Measurements from ENCODE around the gene ASF1B.
"Not testable (repeated sequence)": the region's sequence is repeated elsewhere in the genome, so short reads cannot be mapped to it uniquely, and the experiment has no call there.

Gene ASF1B

DNA sequence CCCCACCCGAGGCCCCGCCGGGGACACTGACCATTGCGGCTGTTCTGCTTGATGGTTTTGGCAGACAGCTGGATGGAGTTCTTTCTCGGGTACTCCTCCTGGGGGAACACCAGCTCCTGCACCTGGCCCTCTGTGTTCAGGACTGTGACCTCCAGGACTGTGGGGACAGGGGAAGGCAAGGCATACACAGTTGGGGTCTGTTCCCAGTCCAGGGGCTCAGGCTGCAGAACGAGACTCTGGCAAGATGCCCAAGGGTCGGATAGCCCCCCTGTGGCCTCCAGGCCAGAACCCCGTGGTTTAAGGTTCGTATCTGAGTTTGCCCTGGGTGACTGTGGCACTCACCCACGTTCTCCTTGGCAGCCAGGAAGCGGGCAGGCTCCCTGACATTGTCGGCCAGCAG lies 22.7 kb upstream of the ASF1B start:
- no peak for DNase-seq

DNA sequence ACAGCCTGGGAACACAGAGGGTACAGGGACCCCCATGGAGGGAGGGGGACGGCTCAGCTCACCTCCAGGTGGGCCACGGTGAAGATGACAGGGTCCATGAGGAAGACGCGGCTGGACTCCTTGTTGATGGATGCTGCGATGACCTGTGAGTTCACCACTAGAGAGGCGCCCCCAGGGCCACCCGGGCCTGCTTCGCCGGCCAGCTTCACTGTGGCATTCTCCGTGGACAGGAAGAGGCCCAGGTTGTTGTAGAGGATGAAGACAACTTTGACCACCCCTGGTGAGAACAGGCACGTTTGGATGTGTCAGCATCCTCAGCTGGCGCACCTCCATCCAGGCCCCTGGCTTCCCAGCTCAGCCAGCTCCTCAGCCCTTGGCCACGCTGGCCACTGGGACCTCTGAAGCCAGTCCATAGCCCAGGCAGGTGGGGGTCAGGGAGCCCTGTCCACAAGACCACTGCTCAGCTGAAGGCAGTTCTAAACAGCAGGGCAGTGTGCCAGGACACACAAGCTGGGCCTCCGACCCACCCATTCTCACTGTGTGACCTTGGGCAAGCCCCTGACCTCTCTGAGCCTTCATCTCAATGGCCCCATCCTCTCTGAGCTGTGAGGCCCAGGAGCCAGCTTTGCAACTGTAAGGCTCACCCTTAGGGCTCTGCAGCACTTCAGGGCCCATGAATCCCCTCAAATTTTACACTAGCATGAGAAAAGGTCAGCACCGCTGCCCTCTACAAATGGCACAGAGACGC lies 22.1 kb upstream of the ASF1B start:
- DNase-seq: no peak

DNA sequence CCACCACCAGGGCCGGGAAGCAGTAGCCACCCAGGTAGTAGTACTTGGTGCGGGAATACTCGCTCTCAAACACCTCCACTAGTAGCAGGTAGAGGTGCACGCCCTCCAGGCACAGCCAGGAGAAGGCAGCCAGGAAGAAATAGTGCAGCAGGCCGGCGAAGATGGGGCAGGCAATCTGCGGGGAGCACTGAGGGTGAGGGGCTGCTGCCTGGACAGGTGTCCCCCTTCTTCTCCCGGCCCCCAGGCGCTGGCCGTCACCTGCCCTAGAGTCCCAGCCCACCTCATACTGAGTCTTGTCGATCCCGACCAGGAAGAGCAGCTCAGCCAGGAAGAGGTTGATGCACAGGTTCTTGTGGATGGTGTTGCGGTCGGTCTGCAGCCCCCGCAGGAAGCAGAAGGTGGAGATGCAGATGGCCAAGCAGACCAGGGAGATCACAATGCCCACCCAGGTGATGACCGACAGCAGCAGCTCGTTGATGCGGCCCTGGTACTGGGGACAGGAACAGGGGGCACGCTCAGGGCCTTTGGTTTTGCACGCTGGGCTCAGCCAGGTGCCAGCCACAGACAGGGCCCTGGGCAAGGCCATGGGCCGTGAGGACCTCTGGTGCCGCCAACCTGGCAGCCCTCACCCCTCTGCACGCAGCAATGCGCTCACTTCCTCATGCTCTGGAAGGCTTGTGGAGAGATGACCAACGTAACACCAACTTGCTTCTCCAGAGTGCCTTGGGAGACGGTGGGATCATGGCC lies 20.8 kb upstream of the ASF1B start:
- no peak for DNase-seq

DNA sequence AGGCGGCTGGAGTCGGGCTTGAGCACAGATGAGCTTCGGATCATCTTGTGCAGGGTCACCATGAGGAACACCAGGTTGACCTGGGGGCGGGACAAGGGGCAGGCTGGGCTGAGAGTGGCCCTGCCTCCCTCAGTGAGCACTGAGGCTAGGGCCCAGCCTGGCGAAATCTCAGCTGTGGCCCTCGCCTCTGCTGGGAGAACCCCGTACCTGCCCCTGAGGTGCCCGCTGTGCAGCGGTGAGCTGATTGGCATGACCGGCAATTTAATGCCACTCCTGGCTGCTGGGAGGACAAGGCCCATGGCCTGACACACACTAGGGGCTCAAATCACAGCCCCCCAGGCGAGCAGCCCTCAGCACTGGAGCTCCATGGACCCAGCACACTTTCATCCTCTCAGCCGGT lies 19.7 kb upstream of the ASF1B start:
- no peak for DNase-seq

DNA sequence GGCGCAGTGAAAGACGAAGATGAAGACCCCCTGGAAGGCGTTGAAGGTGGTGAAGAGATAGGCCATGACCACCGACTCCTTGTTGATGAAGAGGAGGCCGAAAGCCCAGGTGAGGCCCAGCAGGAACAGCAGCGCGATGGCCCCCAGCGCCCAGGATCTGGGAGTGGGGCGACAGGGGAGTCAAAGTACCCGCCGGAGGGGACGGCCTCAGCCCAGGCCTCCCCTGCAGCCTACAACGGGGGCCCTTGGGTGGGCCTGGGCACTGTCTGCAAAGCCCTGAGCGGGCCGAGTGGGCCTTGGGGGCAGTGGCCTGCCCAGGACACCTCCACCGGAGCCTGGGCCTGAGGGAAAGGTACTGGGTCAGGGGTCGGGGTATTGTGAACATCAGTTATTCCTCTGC lies 19.0 kb upstream of the ASF1B start:
- no peak for DNase-seq

DNA sequence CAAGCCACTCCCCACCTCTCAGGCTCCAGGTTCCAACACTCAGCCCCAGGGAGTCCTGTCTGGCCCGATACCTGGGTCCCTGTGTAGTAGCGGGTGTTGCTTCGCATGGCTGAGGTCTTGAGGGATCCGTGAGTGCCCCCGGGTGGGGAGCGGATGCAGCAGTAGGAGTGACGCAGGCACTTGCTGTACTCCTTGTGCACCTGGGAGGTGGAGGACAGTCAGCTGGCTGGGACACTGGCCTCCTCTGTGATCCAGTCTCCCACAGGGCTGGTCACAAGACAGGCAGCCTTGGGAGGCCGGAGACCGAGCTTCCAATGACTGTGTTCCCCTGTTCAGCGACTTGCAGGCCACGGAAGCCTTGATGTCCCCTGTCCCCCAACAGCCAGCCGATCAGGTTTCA lies 16.3 kb upstream of the ASF1B start:
- no peak for DNase-seq

DNA sequence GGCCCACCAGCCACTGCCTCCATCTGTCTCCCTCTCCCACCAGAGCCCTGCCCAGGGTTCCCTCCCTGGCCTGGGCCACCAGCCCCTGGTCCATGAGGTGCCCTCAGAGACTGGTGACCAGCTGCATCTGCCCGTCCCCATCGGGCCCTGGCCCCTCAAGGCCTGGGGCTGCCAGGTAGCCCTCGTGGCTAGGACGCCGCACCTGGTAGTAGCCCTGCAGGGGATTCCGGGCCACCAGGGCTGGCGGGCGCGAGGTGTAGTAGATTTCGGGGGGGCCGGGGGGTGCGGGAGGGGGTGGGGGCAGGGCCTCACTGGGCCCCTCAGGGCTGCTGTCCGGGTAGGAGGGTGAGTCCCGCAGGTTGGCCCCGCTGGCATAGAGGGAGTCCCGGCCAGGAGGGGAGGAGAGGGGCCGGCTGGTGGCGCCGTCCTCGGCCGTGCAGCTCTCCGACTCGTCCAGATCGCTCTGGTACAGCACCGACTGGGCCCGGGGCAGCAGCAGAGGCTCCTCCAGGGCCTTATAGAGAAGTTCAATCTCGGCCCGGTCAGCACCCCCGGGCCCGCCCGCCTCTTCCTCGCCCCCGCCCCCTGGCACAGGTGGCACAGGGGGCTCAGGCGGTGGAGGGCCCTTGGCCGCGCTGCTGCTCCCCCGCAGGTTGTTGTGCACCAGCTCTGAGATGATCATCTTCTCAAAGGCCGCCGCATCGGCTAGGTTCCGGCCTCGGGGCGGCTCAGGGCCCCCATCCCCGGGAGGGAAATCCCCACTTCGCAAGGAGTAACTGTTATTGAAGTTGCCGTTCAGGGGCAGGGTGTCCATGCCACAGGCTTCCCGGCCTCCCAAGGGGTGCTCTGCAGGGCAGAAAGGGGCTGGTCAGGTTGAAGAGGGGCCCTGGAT lies 14.6 kb upstream of the ASF1B start:
- no peak for DNase-seq

DNA sequence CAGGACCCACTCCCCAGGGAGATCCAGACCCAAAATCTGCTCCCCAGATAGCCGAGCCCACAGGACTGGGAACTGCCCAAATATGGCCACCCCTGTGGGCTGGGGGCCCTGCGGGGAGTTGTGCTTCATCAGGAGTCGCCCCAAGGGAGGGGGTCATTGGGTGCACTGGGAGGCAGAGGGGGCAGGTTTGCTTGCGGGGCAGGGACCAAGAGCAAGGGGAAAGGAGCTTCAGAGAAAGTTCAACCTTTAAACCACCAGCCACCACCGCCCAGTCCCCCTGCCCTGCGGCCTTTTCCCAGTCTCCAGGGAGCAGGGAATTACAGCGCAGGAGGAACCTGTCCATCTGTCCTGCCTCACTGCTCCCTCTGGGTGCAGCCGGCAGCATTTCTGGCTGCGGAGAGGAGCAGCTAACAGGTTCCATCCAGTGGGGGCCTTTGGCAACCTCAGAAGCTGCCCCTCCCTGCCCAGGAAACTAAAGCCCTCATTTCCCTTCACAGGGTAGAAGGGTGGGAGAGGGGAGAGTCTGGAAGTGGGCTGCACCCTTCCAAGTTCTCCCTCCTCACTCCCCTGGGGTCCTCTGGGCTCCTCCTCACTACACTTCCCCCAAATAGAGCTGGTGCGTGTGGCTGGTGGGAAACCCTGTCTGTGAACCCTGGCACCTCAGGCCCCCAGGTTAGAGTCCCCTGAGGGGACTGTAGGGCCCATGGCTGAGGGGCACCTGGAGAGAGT lies 13.8 kb upstream of the ASF1B start:
- DNase-seq: no peak

DNA sequence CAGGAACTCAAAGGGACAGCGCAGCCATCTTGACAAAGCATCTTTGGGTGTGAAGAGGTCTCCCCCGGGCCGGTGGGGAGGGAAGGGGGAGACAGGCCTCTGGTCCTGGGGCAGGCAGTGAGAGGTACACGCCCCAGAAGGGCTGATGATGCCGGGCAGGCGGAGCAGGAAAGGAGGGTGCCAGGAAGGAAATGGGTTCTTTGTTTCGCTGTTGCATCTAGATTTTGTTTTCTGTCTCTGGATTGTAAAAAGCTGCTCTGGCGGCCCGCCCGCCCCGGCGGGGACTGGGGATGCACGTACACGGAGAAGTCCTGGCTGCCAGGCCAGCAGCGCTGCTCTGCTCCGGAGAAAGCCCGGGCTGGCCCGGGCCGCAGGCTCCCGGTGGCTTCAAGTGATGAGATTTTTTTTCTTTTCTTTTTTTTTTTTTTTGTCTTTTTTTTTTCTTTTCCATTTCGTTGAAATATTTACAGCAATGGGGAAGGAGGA lies 13.2 kb upstream of the ASF1B start:
- DNase-seq: peak; percentile 34

DNA sequence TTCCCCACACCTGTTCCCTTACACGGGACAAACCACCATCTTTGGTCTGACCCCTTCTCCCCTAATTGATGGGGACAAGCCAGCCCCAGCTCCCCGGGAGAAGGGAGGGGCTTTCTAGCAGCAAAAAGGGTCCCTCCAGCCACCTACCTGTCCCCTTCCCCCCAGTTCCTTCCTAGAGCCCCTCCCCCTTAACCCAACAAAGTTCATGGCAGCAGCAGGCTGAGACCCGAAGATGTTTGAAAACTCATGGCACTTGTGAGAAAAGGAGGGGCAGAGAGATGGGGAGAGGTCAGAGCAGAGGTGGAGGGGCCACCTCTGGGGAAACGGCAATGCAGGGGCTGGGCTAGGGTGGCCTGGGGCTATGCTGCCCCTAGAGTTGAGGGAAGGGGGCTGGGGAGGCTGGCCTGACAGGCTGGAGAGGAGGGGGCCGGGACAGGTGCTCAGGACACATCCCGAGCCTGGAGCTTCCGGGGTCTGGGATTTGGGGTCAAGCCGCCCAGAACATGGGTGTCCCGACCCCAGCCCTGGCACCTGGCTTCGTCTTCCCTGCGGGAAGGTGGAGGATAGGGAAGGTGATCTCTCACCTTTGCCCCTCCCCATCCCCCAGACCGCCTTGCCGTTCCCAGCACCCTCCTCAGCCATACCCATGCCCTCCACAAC lies 12.5 kb upstream of the ASF1B start:
- no peak for DNase-seq

DNA sequence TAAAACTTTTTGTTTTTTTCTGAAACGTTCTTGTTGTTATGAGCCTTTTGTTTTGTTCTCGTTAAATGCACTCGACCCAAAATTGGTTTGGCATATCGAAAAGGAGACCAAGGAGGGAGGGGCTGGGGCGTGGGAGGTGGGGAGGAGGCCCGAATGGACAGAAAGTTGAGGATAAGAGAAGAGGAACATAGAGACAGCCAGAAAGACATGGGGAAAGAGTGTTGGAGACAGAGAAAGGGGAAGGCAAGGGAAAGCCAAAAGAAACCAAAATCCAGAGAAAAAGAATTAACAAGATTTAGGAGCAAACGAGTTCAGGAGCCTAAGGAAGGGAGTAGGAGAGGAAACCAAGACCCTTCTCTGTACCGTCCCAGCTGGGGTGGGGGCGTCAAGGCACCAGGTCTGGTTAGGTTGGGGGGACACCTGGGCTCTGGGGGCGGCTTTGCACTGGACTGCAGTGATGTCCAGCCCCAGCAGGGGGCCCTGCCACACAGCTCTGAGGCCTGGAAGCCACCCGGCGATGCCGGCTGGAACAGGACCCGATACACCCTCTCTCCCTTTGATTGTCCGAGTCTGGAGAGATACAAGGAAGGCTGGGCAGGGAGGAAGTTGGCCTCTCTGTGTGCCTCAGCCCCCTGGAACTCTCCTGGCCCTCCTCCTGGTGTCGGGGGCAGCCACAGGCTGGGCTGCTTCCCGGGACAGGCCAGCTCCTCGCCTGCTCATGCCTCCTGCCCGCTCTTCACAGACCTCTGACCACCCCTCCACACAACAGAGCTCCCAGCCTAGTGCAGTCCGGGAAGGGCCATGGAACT lies 11.6 kb upstream of the ASF1B start:
- no peak for DNase-seq

DNA sequence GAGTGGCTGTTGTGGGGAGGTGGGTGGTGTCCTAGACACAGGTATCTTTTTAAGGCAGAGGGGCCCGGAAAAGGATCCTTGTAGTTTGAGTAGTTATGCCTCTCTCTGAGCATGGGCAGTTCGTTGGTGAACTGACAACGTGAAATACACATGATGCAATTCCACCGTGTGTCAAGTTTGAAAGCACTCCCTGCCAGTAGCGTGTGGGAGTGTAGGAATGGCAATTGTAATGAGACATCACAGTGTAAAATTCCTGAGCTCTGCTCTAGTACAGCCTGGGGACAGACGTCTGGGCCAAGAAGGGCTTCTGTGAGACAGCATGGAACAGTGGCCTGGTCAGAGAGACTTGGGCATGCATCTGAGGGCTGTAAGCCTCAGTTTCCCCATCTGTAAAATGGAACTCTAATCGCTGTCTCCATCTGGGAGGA lies 10.4 kb upstream of the ASF1B start:
- DNase-seq: no peak

DNA sequence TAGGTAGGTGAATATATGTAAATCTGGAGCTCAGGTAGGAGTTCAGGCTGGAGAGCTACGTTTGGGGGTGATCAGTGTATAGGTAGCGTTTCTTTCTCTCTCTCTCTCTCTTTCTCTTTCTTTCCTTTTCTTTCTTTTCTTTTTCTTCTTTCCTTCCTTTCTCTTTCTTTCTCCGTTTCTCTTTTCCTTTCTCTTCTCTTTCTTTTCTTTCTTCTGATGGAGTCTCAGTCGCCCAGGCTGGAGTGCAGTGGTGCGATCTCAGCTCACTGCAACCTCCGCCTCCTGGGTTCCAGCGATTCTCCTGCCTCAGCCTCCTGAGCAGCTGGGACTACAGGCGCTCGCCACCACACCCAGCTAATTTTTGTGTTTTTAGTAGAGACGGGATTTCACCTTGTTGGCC lies 9.8 kb upstream of the ASF1B start:
- not testable (repeated sequence) for DNase-seq

DNA sequence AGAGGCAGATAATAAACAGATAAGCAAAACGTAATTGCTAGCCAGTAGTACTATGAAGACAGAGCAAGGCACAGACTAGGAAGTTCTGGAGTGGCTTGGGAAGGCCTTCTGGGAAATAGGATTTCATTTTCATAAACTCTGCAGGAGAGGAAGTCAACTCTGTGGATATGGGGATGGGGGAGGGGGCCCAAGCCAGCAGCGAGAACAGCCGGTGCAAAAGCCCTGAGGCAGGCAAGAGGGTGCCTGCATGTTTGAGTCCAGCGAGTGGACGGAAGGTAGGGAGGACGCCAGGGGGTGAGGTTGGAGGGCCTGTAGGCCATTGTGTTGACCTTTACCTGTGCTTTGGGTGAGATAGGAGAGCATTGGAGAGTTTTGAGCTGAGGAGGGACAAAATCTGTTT lies 9.0 kb upstream of the ASF1B start:
- DNase-seq: no peak

DNA sequence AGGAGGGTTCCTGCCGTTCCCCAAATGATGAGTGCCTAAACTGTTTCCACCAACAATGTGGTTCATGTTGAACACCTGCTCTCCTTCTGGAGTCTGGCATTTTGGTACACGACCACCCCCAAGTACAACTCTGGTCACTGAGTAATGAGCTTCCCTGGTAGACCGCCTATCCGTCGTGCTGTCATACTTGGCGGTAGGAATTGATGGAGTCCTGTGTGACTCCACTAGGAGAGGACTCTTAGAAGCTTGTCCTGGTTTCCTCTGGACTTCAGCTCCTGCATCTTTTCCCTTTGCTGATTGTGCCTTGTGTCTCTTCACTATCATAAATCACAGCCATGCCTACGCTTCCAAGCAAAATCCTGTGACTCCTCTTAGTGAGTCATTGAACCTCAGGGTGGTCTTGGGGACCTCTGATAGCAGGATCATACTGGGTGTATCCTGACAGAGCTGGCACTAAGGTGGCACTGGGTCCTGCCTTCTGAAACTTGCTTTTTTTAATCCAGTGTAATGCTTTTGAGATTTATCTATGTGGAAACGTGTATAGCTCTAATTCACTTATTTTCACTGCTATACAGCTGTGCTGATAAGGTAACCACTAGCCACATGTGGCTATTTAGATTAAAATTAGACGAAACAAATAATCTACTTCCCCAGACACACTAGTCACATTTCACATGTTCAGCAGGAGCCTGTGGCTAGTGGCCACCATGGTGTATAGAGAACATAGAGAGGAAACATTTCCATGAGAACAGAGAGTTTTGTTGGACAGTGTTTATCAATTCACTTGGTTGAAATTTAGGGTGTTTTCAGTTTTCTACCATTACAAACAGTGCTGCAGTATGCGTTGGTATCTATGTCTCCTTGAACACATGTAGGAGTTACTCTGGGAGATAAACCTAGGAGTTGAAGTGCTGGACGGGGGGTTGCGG lies 6.1 kb upstream of the ASF1B start:
- no peak for DNase-seq

DNA sequence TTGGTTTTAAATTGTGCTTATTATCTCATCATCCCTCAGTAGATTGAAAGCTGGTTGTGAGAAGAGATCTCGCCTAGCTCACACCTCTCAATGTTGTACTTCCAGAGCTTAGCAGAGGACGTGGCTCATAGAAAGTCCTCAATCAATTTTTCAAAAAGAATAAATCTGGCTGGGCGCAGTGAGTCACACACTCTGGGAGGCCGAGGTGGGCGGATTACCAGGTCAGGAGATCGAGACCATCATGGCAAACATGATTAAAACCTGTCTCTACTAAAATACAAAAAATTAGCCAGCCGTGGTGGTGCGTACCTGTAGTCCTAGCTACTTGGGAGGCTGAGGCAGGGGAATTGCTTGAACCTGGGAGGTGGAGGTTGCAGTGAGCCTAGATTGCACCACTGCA lies 4.7 kb upstream of the ASF1B start:
- no peak for DNase-seq

DNA sequence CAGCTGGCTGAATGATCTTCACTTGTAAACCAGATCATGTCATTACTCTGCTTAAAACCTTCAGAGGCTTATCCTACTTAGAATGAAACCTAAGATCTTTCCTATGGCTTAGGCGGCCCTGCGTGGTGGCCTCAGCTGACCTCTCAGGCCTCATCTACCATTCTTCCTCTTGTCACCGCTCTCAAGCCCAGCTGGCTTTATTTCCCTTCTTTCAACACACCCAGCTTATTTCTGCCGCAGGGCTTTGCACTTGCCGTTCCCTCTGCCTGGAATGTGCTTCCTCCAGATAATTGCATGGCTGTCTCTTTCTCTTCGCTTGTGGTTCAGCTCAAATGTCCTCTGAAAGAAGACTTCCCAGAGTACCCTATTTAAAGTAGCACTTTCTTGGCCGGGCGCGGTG lies 3.6 kb upstream of the ASF1B start:
- DNase-seq: no peak

DNA sequence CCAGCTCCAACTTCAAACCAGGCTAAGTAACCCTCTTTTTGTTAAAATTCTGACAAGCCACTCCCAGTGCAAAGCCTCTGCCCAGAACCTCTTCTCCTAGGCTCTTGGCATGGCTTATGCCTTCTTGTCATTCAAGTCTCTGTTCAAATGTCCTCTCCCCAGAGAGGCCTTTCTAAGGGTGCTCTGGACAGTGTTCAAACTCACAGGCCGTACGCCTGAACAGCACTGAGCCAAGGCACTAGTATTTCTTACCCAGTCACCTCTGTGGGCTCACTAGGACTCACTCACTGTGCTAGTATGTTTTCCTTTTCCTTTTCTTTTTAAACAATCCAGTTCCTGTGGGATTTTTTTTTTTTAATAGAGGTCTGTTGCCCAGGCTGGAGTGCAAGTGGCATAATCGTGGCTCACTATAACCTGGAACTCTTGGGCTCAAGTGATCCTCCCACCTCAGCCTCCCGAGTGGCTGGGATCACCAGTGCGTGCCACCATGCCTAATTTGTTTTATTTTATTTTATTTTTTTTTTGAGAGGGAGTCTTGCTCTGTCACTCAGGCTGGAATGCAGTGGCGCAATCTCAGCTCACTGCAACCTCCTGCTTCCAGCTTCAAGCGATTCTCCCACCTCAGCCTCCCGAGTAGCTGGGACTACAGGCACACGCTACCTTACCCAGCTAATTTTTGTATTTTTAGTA lies 2.3 kb upstream of the ASF1B start:
- DNase-seq: no peak

DNA sequence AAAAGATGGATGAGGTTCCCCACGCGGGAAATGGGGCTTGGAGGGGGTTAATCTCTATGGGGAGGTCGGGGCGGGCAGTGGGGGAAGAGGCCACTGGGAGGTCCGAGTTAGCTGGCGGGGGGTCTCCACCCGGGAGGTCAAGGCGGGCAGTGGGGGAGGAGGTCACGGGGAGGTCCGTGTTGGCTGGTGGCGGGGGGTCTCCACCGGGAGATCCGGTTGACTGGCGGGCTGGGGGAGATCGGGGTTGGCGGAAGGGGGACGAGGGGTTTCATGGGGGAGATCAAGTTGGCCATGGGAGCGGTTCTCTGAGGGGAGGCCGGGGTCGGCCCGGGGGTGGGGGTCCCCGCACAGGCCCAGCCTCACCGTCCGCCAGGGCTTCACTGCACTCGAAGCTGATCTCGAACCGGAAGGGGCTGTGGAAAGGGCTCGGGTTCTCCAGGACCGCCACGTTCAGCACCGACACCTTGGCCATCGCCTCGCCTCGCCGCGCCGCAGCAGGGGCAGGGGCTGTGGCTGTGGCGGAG lies 342 bp downstream of the ASF1B start:
- no peak for DNase-seq

Data from effector CD4-positive, alpha-beta T cell (primary cell).